GM12891 (cell line): ENCODE measurements around the gene ZAR1.

Experiments
- PAX5 ChIP-seq: IDR thresholded peaks from 2 replicates; pipeline ENCODE4 v1.6.1; 2011; ENCODE audit warnings: low read length, moderate library complexity, mild to moderate bottlenecking; ENCODE audit not compliant: insufficient read depth, severe bottlenecking
- POLR2A ChIP-seq: IDR thresholded peaks from 2 replicates; pipeline ENCODE4 v1.6.1; 2011; ENCODE audit warnings: low read depth, low read length, control low read depth
- POU2F2 ChIP-seq: IDR thresholded peaks from 2 replicates; pipeline ENCODE4 v1.6.1; 2011; ENCODE audit warnings: low read depth, mild to moderate bottlenecking, control low read depth, low read length, moderate library complexity

GRCh38 chr4:48499551-48500066, 9.6 kb downstream of the ZAR1 start:
- TF ChIP-seq PAX5 (no peak), POLR2A (no peak), POU2F2 (no peak)
